Hepatocyte (in vitro differentiated cells): Measurements from ENCODE around the gene COL10A1.

Experiments used
- EZH2 ChIP-seq: fragments of 200-600 bp; sonication (generic); IDR thresholded peaks from 2 replicates; pipeline ENCODE4 v1.6.1; 2016; ENCODE audit warnings: antibody characterized with exemption, mild to moderate bottlenecking, borderline replicate concordance
- TF ChIP-seq, protein P1 (sequence below): fragments of 200-600 bp; sonication (generic); IDR thresholded peaks from 2 replicates; pipeline ENCODE4 v1.5.1; 2016; ENCODE audit warnings: antibody characterized with exemption, mild to moderate bottlenecking; ENCODE audit not compliant: poor library complexity

DNA sequence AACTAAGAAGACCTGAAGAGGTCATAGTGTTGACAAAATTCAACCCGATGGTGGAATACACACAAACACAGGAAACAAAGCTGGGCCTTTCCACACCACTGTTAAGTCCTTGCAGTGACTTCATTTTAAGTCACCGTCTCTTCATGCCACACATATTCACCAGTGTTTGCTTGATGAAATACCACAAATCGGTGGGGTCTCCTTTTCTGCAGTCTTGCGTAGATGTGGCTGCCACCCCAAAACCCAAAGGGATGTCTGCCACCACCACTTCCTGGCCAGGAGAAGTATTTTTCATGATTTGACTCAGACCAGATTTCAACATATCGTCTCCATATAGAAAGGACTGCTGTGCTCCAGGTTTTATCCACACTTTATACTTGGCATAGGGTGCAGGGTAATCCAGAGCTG lies 11.0 kb upstream of the COL10A1 start:
- TF ChIP-seq, protein P1, sequence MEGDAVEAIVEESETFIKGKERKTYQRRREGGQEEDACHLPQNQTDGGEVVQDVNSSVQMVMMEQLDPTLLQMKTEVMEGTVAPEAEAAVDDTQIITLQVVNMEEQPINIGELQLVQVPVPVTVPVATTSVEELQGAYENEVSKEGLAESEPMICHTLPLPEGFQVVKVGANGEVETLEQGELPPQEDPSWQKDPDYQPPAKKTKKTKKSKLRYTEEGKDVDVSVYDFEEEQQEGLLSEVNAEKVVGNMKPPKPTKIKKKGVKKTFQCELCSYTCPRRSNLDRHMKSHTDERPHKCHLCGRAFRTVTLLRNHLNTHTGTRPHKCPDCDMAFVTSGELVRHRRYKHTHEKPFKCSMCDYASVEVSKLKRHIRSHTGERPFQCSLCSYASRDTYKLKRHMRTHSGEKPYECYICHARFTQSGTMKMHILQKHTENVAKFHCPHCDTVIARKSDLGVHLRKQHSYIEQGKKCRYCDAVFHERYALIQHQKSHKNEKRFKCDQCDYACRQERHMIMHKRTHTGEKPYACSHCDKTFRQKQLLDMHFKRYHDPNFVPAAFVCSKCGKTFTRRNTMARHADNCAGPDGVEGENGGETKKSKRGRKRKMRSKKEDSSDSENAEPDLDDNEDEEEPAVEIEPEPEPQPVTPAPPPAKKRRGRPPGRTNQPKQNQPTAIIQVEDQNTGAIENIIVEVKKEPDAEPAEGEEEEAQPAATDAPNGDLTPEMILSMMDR, result no peak
- no peak for TF ChIP-seq EZH2
